Stimulated activated CD8-positive, alpha-beta memory T cell treated with anti-CD3 and anti-CD28 coated beads, Interleukin-7, amount 100 ng/mL, for 48 hours (primary cell): ENCODE data around the gene GRIA3.
"Not testable (repeated sequence)": the region's sequence is repeated elsewhere in the genome, so short reads cannot be mapped to it uniquely, and the experiment has no call there.

Source experiments
- DNase-seq, 2 donors: peaks; one replicate each; pipeline ENCODE4 v3.0.0-alpha.2; 2020; ENCODE audit warnings: low read depth in 1 of 2; ENCODE audit errors: extremely low read depth in 1 of 2

The GRIA3 gene

DNA sequence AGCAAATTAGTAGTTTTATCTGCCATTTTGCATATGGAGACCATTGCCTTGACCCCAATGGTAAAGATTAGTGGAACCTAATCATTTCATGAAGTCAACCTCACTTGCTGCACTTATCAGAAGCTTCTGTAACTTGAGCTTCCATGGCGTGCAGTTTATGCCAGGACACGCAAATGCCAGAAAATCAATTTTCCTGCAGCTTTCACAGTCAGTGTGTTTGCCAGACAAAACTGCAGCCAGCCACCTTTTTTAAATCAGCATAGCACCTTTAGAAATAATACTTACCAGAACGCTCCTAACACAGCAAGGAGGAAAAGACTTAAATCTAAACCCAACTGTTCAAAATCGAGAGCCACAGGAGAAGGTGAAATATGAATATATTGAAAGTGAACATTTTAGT is 265.3 kb downstream of the GRIA3 start:
- DNase-seq, result no peak

DNA sequence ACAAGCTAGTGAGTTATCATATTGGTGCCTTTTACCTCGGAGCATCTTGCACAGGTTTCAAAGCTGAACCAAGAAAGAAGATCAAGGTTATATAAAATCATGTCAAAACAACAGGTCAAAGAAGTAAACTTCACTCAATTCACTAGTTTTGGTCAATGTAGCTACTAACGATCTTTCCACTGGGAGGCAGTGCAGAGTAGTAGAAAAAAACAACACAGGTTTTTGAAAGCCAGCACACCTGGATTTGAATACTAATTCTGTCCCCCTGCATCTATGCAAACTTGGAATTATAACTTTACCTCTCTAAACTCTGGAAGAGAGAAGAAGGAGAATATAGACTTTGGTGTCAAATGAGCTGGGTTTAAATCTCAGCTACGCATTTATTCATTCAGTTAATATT is 266.1 kb downstream of the GRIA3 start:
- DNase-seq, result no peak

DNA sequence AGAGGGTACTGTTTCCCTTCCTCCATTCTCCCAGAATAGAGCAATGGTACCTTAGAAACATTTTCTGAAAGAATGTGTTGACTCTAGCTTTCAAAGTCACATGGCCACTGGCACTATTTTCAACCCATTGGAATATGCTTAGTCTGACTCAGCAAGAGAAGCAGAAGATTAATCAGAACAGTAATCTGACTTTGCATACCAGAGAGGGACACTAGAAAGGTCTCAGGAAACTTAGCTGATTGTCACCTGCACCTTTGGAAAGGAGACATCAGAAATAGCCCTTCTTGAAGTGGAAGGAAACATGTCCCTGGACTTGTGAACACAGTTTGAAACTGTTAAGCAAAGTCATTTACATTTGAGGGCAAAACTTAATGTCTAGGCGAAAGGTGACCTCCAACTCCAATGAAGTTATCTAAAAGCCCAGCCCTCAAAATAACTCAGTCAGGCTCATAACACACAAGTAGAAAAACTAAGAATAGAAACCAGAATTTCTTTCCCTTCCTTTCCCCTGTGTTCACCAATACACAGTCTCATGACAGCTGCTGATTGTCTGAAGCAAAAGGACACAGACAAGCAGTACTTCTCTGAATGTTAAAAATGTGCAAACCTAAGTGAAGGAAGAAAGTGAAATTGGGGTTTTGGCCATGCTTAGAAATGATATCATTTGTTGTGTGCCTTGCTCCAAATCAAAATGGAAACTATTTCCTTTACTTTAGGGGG is 270.8 kb downstream of the GRIA3 start:
- DNase-seq, result no peak

DNA sequence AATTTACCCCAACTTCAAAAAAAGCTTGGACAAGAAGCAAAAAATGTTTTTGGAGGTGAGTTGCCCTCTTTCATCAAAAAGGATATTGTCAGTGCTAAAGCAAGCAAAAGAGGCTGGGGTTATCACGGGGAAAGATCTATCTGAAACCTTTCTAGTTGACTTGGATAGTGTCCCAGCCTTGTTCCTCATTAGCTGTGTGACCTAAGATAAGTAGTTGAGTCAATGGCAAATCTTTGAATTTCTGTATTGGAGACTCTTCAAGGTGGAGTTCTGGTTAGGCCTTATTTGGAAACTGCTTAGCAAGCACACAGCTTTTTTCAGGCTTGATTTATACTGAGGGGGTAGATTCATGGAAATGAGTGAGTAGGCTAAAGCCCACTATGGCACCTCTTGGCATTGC is 271.6 kb downstream of the GRIA3 start:
- no peak for DNase-seq

DNA sequence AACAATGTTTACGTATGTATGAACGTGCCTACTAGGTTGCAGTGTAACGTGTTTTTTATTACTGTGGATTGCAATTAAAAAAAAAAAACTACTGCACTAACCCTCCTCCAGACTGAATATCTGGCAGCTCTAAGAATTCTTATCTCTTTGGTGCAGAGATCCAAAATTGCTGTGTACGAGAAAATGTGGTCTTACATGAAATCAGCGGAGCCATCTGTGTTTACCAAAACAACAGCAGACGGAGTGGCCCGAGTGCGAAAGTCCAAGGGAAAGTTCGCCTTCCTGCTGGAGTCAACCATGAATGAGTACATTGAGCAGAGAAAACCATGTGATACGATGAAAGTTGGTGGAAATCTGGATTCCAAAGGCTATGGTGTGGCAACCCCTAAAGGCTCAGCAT is 280.6 kb downstream of the GRIA3 start:
- no peak for DNase-seq

DNA sequence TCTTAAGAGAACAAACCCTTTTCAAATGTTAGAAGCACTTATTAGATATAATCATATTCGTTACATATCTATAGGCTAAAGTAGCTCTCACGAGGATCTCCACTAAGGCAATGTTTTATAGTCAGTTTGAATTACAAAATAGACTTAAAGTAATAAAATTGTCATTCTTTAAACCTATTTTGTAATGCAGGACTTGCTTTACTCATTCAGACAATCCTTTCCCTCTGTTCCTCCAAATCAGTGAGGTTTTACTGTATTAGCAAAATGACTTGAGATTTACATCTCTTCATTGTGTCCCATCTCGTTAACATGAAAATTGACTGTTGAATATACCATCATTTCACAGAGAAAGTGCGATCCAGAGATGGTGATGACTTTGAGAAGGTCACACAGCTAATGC is 284.4 kb downstream of the GRIA3 start:
- DNase-seq, result no peak

DNA sequence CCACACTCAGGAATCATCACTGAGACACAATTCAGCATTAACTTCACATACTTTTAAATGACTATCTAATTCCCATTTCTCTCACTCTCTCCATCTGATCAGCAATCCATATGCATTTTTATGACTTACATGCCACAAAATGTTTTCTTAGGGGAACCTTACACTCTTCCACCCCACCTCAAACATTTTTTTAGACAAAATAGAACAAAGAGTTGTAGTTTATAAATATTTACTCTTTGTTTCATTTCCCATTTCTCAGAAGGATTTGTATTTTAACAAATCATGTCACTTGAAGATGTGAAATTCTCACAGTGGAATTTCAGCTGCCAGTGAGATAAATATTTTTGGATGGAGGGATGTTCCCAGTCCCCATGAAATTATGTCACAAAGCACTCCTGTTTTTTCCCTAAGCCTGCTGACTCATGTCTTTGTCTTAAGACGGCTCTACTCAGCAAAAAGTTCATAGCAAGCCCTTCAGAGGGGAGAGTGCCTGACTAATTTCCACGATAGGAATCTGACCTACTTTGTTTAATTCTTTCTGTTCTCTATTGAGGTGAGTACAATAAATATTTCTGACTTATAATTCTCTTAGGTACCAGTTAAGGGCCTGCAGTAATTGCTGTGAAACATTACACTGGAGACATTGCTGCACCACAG is 291.1 kb downstream of the GRIA3 start:
- DNase-seq, result no peak

DNA sequence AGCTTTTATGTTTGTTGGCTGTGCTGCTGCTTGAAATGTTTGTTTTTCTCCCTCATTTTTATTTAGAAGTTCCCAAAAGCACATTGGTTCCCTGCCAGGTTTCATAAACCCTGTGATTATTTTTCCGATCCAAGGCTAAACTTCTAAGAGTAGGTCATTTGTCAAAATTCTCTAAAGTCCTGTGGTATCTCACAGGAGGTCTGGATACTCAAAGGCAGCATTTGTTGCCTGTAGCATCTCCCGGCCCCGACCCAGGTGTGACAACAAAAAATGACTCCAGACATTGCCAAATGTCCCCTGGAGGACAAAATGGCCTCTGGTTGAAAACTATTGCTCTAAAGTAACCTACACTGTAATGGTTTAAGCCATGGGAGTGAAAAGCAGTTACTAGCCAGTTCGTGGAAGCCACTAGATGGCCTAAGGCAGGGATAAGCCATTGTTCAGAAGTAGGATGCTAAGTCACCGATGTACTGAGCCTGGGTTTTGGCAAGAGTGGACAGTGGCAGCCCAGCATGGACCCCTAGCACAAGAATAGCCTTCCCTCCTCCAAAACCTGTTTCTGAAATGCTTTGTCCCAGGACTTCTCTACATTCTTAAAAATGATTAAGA is 292.6 kb downstream of the GRIA3 start:
- DNase-seq, result no peak

DNA sequence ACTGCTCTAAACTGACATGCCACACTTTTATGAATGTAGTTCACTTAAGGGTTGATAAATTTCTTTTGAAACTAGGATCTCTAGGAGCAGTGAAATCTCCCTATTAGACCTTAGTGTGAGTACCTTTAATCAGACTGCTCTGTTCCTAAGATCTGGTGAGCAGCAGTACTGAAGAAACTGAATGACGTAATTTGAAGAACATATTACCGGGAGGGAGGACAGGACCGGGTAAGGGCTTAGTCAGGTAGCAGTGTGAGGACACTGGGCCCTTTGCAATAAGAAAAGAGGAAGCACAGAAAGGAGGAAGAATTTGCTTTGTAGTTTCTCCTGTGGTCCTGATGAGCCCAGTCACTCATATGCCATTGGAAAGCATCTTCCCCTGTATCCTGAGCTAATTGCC is 293.6 kb downstream of the GRIA3 start:
- DNase-seq, result no peak

DNA sequence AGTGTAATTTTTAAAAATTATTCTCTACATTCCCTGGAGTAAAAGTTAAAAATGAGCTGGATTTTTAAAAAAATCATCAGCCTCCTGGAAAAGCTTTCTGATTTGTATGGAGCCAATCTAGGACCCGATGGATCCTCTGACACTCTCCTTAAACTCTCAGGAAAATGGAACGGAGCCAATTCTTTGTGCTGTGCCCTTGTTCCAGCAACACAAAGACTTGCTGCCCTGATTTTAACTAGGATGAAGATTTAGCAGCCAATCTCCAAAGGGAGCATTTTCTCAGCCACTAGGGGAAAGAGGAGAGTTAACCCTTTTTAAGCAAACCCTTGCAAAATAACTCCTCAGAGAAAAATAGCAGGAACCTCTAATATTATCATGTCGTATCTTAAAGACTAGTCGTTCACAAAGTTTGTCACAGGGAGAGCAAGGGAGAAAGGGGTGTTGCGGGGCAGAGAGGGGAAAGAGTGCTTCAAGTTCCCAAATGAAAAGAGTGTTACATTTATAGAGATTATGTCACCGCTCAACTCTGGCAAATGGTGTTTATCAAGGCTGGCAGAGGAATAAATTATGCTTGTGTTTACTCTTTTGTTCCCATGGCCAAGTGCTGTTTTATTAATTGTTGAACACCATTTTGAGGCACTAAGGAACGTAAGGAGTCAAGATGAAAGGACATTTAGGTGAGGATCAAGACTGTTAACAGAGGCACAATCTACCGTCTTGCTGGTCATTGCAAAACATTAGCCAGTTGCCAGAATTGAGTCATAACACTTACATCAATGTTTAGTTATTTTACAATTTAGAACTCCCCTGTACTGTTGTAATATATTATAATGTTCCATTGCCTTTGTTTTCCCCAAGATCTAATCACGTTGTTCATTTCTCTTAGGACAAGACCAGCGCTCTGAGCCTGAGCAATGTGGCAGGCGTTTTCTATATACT is 298.1 kb downstream of the GRIA3 start:
- DNase-seq, result no peak

DNA sequence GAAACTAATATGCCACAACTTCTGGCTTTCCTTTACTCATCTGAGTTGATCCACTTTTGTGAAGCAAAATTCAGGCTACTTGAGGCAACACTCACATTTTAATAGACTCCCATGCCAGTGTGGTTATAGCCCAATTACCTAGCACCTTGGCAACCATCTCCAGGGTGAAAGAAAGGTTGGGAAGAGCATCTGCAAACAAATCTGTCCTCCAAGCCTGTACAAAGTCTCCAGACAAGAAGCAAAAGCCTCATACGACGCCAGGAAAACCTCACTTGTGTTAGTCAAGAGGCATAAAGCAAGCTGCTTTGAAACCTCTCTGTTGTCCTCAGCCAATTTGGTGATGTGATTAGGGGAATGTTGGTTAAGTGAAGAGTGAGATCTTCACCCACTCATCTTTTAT is 302.2 kb downstream of the GRIA3 start:
- DNase-seq, result no peak

DNA sequence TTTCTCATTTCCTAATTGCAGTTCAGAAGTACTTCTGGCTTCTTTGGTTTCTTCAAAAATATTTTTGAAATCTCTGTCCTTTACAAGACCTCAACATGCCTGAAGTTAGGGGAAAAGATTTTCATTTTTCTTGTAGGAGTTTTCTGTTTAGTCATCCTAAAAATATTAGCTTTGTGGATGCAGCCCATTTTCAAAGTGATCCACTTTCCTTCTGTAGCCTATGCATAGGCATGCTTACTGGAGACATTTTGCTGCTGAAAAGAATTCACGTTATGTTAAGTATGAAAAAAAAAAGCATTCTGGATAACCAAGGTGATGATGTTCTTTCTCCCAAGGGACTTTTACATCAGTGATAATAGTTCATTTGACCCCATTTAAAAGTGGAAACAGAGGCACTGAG is 303.2 kb downstream of the GRIA3 start:
- no peak for DNase-seq

DNA sequence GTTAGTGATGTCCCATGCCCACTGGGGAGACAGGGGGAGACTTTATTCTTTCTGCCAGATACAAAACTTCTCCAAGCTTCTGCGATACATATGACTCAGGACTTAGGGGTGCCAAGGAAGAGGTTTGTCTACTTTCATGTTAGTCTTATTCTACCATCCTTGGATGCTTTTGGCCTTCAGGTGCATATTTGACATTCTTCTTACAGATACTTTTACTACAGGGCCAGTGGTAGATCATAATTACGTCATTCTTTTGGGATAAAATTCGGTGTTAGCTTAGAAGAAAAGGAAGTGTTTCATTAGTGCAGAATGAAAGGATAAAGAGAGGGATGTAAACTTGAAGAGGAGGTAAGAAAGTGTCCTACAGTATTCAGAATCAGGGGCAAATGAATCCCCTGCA is 303.6 kb downstream of the GRIA3 start:
- DNase-seq, result no peak

DNA sequence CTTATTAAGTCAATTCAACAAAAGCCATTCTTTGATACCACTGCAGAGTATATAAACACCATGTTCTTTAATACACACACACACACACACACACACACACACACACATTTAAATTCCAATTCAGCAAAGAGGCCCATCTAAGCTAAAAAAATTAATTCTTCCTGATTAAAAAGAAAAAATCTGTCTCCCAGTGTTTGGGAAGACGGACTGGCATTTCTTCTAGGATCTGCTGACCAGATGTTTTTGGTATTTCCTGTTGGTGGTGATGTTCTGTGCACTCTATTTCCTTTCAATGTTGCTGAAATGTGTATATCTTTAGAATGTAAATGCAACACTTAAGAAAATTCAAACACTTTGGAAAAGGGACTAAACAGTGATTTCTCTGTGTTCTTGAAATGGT is 304.9 kb downstream of the GRIA3 start:
- DNase-seq, result no peak

DNA sequence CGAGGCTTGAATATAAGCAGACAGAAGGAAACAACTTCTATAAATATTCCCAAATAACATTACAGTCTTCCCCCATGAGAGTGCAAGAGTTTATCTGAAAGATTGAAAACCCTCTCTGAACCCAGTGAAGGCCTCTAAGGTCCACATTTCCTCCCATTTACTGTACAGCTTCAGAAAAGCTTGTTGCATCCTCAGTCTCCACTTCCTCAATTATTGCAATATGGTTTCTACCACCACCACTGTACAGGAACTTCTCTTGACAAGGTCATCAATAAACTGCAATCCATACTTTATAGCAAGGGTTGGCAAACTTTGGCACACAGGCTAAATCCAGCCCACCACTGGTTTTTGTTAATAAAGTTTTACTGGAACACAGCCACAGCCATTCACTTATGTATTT is 309.8 kb downstream of the GRIA3 start:
- no peak for DNase-seq

DNA sequence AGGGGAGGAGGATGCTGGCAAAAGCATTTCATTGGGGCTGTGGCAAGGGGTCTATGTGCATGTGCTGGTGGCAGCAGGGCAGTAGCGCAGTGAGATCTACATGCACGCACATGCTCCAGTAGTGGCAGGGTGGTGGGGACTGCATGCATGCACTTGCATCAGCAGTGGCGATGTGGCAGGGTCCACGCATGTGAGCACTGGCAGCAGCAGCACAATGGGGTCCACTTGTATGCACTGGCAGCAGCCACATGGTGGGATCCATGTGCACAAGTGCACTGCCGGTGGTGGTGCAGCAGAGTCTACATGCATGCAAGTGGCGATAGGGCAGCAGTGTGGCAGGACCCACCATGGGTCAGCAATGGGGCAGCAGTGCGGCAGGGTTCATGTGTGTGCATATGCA is 315.7 kb downstream of the GRIA3 start:
- no peak for DNase-seq

DNA sequence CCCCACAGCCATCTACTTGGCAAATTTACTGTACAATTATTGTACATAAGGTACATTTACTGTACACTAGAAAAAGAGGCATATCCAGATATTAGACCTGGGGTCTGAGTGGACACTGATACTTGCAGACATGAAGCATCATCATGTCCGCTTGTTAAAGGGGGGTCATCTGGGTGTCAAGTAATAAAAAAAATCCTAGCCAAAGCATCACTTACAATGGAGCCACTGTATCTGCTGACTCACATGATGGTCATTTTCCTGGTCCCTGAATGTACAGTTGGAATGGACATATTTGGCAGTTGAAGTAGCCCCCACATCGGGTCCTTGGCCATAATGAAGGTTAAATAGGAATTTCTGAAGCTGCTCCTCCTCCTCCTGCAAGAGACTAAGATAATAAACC is 320.0 kb downstream of the GRIA3 start:
- no peak for DNase-seq

DNA sequence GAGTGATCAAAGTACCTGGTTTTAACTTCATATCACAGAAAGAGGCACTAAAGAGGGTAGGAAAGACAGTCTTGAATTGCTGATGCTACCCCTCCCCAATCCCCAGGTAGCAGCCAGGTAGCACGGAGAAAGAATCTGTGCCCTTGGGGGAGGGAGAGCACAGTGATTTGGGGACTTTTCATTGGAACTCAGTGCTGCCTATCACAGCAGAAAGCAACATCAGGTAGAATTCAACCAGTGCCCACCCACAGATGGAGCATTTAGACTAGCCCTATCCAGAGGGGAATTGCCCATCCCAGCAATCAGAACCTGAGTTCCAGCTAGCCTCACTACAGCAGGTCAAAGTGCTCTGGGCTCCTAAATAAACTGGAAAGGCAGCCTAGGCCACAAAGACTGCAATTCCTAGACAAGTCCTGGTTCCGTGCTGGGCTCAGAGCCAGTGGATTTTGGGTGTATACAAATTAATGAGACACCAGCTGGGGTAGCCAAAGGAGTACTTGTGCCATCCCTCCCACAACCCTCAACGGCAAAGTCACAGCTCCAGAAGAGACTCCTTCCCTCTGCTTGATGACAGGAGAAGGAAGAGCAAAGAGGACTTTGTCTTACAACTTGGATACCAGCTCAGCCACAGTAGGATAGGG is 320.7 kb downstream of the GRIA3 start:
- no peak for DNase-seq

DNA sequence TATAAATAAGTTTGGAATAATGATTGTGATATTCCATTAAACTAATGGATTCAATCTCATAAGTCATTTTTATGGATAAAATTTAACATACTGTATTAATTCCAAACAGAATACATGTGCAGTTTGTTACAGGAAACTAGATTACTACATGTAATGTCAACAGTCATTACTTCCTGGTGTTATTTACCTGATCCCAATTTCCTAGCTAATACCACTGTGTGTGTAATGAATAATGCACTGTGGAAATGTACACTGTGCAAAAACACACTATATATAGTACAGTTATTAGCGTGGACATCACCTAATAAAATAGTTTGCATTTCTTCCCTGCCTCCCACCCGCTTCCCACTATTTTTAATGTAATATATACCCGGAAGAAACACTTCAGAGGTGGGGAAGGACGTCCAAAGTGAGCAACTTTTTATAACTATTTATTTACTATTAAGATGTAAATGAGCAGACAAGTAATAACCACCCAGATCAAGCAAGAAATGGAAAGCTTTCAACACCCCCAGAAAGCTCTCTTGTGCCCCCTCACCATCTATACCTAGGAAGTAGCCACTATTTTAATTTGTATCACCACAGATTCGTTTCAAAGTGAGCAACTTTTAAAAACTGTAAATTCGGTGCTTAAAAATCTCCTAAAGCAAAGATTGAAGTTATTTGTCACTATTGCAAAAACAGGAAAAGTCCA is 329.7 kb downstream of the GRIA3 start:
- DNase-seq, result no peak

DNA sequence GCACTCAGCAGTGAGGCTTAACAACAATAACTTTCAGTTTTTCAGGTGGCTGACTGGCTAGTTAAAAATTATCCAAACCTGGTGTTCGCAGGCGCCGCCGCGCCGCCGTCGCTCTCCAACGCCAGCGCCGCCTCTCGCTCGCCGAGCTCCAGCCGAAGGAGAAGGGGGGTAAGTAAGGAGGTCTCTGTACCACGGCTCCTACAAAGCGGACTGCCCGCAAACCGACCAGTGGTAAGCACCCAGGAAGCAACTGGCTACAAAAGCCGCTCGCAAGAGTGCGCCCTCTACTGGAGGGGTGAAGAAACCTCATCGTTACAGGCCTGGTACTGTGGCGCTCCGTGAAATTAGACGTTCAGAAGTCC is 330.2 kb downstream of the GRIA3 start:
- DNase-seq, result not testable (repeated sequence)
